Activated CD4-positive, alpha-beta memory T cell treated with anti-CD3 and anti-CD28 coated beads for 36 hours (primary cell): ENCODE data around the gene ARHGAP21. TPM values are rescaled to one million over a fixed set of nuclear protein-coding genes. Genes with fewer than 3 reads are reported as not detected.

Experiments used
- CTCF ChIA-PET: fragments of 350-600 bp; sonication (Branson Sonifier 250); formaldehyde crosslinking; loops from one replicate; lab custom pipeline; 2021; ENCODE audit warnings: antibody characterized with exemption, inconsistent platforms; lab: Charles Lee
- POLR2A ChIA-PET: fragments of 350-600 bp; sonication (Branson Sonifier 250); formaldehyde crosslinking; loops from one replicate; lab custom pipeline; 2021; ENCODE audit warnings: antibody characterized with exemption; lab: Charles Lee
- DNase-seq: peaks from one replicate; pipeline ENCODE4 v3.0.0-alpha.2; 2020
- H3K27ac Mint-ChIP-seq: one replicate; pipeline ENCODE4 v1.8.0; 2021; ENCODE audit warnings: mixed read lengths
- H3K27me3 Mint-ChIP-seq: one replicate; pipeline ENCODE4 v1.8.0; 2021; ENCODE audit warnings: mixed read lengths
- H3K36me3 Mint-ChIP-seq: one replicate; pipeline ENCODE4 v1.8.0; 2021; ENCODE audit warnings: mixed read lengths
- H3K4me1 Mint-ChIP-seq: one replicate; pipeline ENCODE4 v1.8.0; 2021; ENCODE audit warnings: low read depth, mixed read lengths
- H3K4me3 Mint-ChIP-seq: one replicate; pipeline ENCODE4 v1.8.0; 2021; ENCODE audit warnings: mild to moderate bottlenecking, mixed read lengths
- H3K9me3 Mint-ChIP-seq: one replicate; pipeline ENCODE4 v1.8.0; 2021; ENCODE audit warnings: mixed read lengths
- intact Hi-C: fragments of 100-400 bp; cut with micrococcal nuclease; formaldehyde crosslinking; loops from one replicate; pipeline ENCODE4 v1.15.1; 2023
- total RNA-seq, 2 experiments: library from RNA; stranded (reverse); gene quantifications; one replicate each; pipeline ENCODE4 v1.2.3, GENCODE V29; 2021

ARHGAP21 gene
- total RNA-seq, 2 experiments from 2014 or later = 24.6 to 28.7 TPM

GRCh38 chr10:24556750-24557742 lies 166.6 kb downstream of the ARHGAP21 start:
- Mint-ChIP-seq H3K36me3 (no peaks in the 10 kb centered on the region), H3K9me3 (no peaks in the 10 kb centered on the region), H3K27ac (no peak overlapping the region), H3K4me1 (no peaks in the 10 kb centered on the region), H3K4me3 (no peak overlapping the region), H3K27me3 (no peaks in the 10 kb centered on the region)
- ChIA-PET POLR2A (no interaction called here), CTCF (interaction anchor here (0.6 to 2.3 kb wide), 8 partner anchors 8 to 563 kb away, joined by 3 to 9 read pairs (median 3); no protein-coding TSS in a partner anchor)
- no peak for DNase-seq
- intact Hi-C loops = no loop called here

- no peak overlapping the region for H3K27ac Mint-ChIP-seq
- POLR2A ChIA-PET = no interaction called here
- CTCF ChIA-PET = interaction anchor here (0.6 to 2.3 kb wide), 8 partner anchors 8 to 563 kb away, joined by 3 to 9 read pairs (median 4); no protein-coding TSS in a partner anchor
- H3K36me3 Mint-ChIP-seq = no peaks in the 10 kb centered on the region
- no peaks in the 10 kb centered on the region for H3K4me1 Mint-ChIP-seq
- no peak overlapping the region for H3K4me3 Mint-ChIP-seq
- intact Hi-C loops = no loop called here
- H3K27me3 Mint-ChIP-seq = no peaks in the 10 kb centered on the region
- no peak for DNase-seq
- H3K9me3 Mint-ChIP-seq = no peaks in the 10 kb centered on the region
Observed at GRCh38 chr10:24556126-24556749, 167.4 kb downstream of the ARHGAP21 start.

- H3K36me3 Mint-ChIP-seq = no peaks in the 10 kb centered on the region
- H3K4me3 Mint-ChIP-seq = no peak overlapping the region
- ChIA-PET CTCF (no interaction called here), POLR2A (no interaction called here)
- DNase-seq = no peak
- H3K27me3 Mint-ChIP-seq = no peaks in the 10 kb centered on the region
- H3K27ac Mint-ChIP-seq = no peak overlapping the region
- H3K9me3 Mint-ChIP-seq = no peaks in the 10 kb centered on the region
- intact Hi-C loops = no loop called here
- no peaks in the 10 kb centered on the region for H3K4me1 Mint-ChIP-seq
Observed at GRCh38 chr10:24554036-24554435, 169.7 kb downstream of the ARHGAP21 start.

GRCh38 chr10:24553051-24553612 lies 170.6 kb downstream of the ARHGAP21 start:
- ChIA-PET POLR2A (no interaction called here), CTCF (no interaction called here)
- intact Hi-C loops = no loop called here
- no peak for DNase-seq
- no peaks in the 10 kb centered on the region for H3K9me3 Mint-ChIP-seq
- no peak overlapping the region for H3K4me3 Mint-ChIP-seq
- H3K27me3 Mint-ChIP-seq = no peaks in the 10 kb centered on the region
- no peaks in the 10 kb centered on the region for H3K4me1 Mint-ChIP-seq
- H3K36me3 Mint-ChIP-seq = no peaks in the 10 kb centered on the region
- H3K27ac Mint-ChIP-seq = no peak overlapping the region

GRCh38 chr10:24552346-24553016 lies 171.2 kb downstream of the ARHGAP21 start:
- Mint-ChIP-seq H3K27ac (no peak overlapping the region), H3K36me3 (no peaks in the 10 kb centered on the region), H3K4me1 (no peaks in the 10 kb centered on the region), H3K4me3 (no peak overlapping the region), H3K9me3 (no peaks in the 10 kb centered on the region), H3K27me3 (no peaks in the 10 kb centered on the region)
- intact Hi-C loops = no loop called here
- DNase-seq = peak; percentile 13
- ChIA-PET POLR2A (no interaction called here), CTCF (interaction anchor here (0.6 kb wide), 1 partner anchor 18 kb away, joined by 3 read pairs; no protein-coding TSS in a partner anchor)

GRCh38 chr10:24551161-24551560 lies 172.5 kb downstream of the ARHGAP21 start:
- H3K27me3 Mint-ChIP-seq = no peaks in the 10 kb centered on the region
- no peak overlapping the region for H3K4me3 Mint-ChIP-seq
- POLR2A ChIA-PET = no interaction called here
- H3K4me1 Mint-ChIP-seq = no peaks in the 10 kb centered on the region
- CTCF ChIA-PET = no interaction called here
- H3K27ac Mint-ChIP-seq = no peak overlapping the region
- intact Hi-C loops = no loop called here
- no peaks in the 10 kb centered on the region for H3K36me3 Mint-ChIP-seq
- DNase-seq = no peak
- no peaks in the 10 kb centered on the region for H3K9me3 Mint-ChIP-seq

- Mint-ChIP-seq H3K4me3 (no peak overlapping the region), H3K9me3 (no peaks in the 10 kb centered on the region), H3K4me1 (no peaks in the 10 kb centered on the region), H3K36me3 (no peaks in the 10 kb centered on the region), H3K27me3 (peaks cover 2% of the 10 kb centered on the region), H3K27ac (no peak overlapping the region)
- POLR2A ChIA-PET = no interaction called here
- no peak for DNase-seq
- intact Hi-C loops = no loop called here
- CTCF ChIA-PET = no interaction called here
Observed at GRCh38 chr10:24550680-24551079, 173.0 kb downstream of the ARHGAP21 start.

GRCh38 chr10:24545585-24545984 lies 178.1 kb downstream of the ARHGAP21 start:
- Mint-ChIP-seq H3K27ac (no peak overlapping the region), H3K9me3 (no peaks in the 10 kb centered on the region), H3K4me3 (no peak overlapping the region), H3K36me3 (no peaks in the 10 kb centered on the region), H3K4me1 (no peaks in the 10 kb centered on the region), H3K27me3 (peaks cover 2% of the 10 kb centered on the region)
- intact Hi-C loops = no loop called here
- no peak for DNase-seq
- ChIA-PET POLR2A (no interaction called here), CTCF (no interaction called here)

- ChIA-PET CTCF (interaction anchor here (1.1 kb wide), 1 partner anchor 15 kb away, joined by 3 read pairs; no protein-coding TSS in a partner anchor), POLR2A (no interaction called here)
- H3K36me3 Mint-ChIP-seq = no peaks in the 10 kb centered on the region
- H3K27ac Mint-ChIP-seq = no peak overlapping the region
- no peak for DNase-seq
- intact Hi-C loops = no loop called here
- H3K4me3 Mint-ChIP-seq = no peak overlapping the region
- H3K4me1 Mint-ChIP-seq = no peaks in the 10 kb centered on the region
- no peaks in the 10 kb centered on the region for H3K9me3 Mint-ChIP-seq
- H3K27me3 Mint-ChIP-seq = peaks cover 2% of the 10 kb centered on the region
Observed at GRCh38 chr10:24544776-24545175, 178.9 kb downstream of the ARHGAP21 start.

- intact Hi-C loops = no loop called here
- peaks cover 2% of the 10 kb centered on the region for H3K27me3 Mint-ChIP-seq
- no peak overlapping the region for H3K27ac Mint-ChIP-seq
- no peaks in the 10 kb centered on the region for H3K4me1 Mint-ChIP-seq
- POLR2A ChIA-PET = no interaction called here
- no peak overlapping the region for H3K4me3 Mint-ChIP-seq
- H3K9me3 Mint-ChIP-seq = no peaks in the 10 kb centered on the region
- H3K36me3 Mint-ChIP-seq = no peaks in the 10 kb centered on the region
- no peak for DNase-seq
- CTCF ChIA-PET = no interaction called here
Observed at GRCh38 chr10:24542314-24543270, 181.1 kb downstream of the ARHGAP21 start.

GRCh38 chr10:24541239-24541753 lies 182.4 kb downstream of the ARHGAP21 start:
- CTCF ChIA-PET = no interaction called here
- intact Hi-C loops = no loop called here

More at GRCh38 chr10:24541239-24541753, 182.4 kb downstream of the ARHGAP21 start:
- H3K27ac Mint-ChIP-seq = no peak overlapping the region
- H3K9me3 Mint-ChIP-seq = no peaks in the 10 kb centered on the region
- no peak for DNase-seq
- H3K4me3 Mint-ChIP-seq = no peak overlapping the region
- POLR2A ChIA-PET = no interaction called here
- no peaks in the 10 kb centered on the region for H3K36me3 Mint-ChIP-seq
- peaks cover 2% of the 10 kb centered on the region for H3K27me3 Mint-ChIP-seq
- H3K4me1 Mint-ChIP-seq = no peaks in the 10 kb centered on the region
